Body of pancreas (tissue), 4 donors: ENCODE data around the gene SNRPA1. TPM values are rescaled to one million over a fixed set of nuclear protein-coding genes. Genes with fewer than 3 reads are reported as not detected.

Experiments used
- ATAC-seq: fragments of 150-250 bp; one replicate; pipeline ENCODE4 v1.9.1; 2016
- DNase-seq, 4 donors: peaks; one replicate each; pipeline ENCODE4 v3.0.0-alpha.2; 2019
- H3K27ac ChIP-seq, 4 donors: fragments of 200-600 bp; sonication (generic); 1 replicate in 3 of 4; 2 replicates in 1 of 4; pipeline versions ENCODE4 v1.5.1 to v1.6.1; 2016 to 2019; ENCODE audit warnings: mild to moderate bottlenecking in 1 of 4, mixed read lengths in 1 of 4, moderate library complexity in 1 of 4
- H3K27me3 ChIP-seq, 2 donors: fragments of 200-600 bp; sonication (generic); one replicate each; pipeline ENCODE4 v1.6.0; 2016; ENCODE audit warnings: mild to moderate bottlenecking in 1 of 2
- H3K36me3 ChIP-seq, 2 donors: fragments of 200-600 bp; sonication (generic); replicated peaks in 1 of 2; 2 replicates each; pipeline ENCODE4 v1.5.1; 2016; ENCODE audit warnings: low read depth in 2 of 2; ENCODE audit not compliant: insufficient read depth in 1 of 2
- H3K4me1 ChIP-seq: fragments of 200-600 bp; sonication (generic); one replicate; pipeline ENCODE4 v1.6.0; 2016
- H3K4me3 ChIP-seq, 2 donors: fragments of 200-600 bp; sonication (generic); 1 replicate in 1 of 2; 2 replicates in 1 of 2; pipeline ENCODE4 v1.5.1; 2016 to 2019
- H3K9me3 ChIP-seq, 3 donors: fragments of 200-600 bp; sonication (generic); 1 replicate in 2 of 3; 2 replicates in 1 of 3; pipeline ENCODE4 v1.5.1; 2016
- POLR2A ChIP-seq, 3 donors: fragments of 450-650 bp; IDR thresholded peaks; one replicate each; pipeline ENCODE4 v1.6.1; 2016; ENCODE audit warnings: antibody characterized with exemption in 3 of 3, mild to moderate bottlenecking in 2 of 3
- WGBS, 2 donors: methylation state at CpG; one replicate each; pipeline ENCODE4 v1.1.5; 2017; 5-methylcytosine and 5-hydroxymethylcytosine counted together
- intact Hi-C: fragments of 100-400 bp; cut with DNase I; formaldehyde crosslinking; loops from one replicate; pipeline ENCODE4 v1.15.1; 2023
- total RNA-seq, 2 donors: library from RNA; depleted of rRNA; stranded (reverse); fragments of >200 nt; gene quantifications; one replicate each; pipeline ENCODE4 v1.1.0, GENCODE V29; 2016
- TF ChIP-seq, protein P1 (sequence below), 7 experiments: fragments of 450-650 bp in 4 of 7; fragments of 200-600 bp in 3 of 7; sonication (generic) in 3 of 7; IDR thresholded peaks; one replicate each; pipeline ENCODE4 v1.5.1; 2016 to 2019; ENCODE audit warnings: antibody characterized with exemption in 7 of 7

The SNRPA1 gene
- total RNA-seq, 2 donors from 2014 or later = 26.2 to 29.7 TPM

- Histone ChIP-seq H3K4me3 (no peak overlapping the region), H3K4me1 (no peaks in the 10 kb centered on the region), H3K36me3 (no peaks in the 10 kb centered on the region), H3K9me3 (no peaks in the 10 kb centered on the region), H3K27ac (no peak overlapping the region), H3K27me3 (no peaks in the 10 kb centered on the region)
- intact Hi-C loops = no loop called here
- no peak for ATAC-seq
- WGBS, 2 donors = 84 to 92% methylated on average over 4 to 13 of the region's 13 CpGs
- DNase-seq = no peak
- no peak for TF ChIP-seq POLR2A (IDR thresholded peaks at IDR 0.05)
- TF ChIP-seq, protein P1, sequence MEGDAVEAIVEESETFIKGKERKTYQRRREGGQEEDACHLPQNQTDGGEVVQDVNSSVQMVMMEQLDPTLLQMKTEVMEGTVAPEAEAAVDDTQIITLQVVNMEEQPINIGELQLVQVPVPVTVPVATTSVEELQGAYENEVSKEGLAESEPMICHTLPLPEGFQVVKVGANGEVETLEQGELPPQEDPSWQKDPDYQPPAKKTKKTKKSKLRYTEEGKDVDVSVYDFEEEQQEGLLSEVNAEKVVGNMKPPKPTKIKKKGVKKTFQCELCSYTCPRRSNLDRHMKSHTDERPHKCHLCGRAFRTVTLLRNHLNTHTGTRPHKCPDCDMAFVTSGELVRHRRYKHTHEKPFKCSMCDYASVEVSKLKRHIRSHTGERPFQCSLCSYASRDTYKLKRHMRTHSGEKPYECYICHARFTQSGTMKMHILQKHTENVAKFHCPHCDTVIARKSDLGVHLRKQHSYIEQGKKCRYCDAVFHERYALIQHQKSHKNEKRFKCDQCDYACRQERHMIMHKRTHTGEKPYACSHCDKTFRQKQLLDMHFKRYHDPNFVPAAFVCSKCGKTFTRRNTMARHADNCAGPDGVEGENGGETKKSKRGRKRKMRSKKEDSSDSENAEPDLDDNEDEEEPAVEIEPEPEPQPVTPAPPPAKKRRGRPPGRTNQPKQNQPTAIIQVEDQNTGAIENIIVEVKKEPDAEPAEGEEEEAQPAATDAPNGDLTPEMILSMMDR (IDR thresholded peaks at IDR 0.05) = no peak
Observed at GRCh38 chr15:101324524-101325177, 29.6 kb upstream of the SNRPA1 start.

- ATAC-seq (no peak), DNase-seq (peak in 1 of 4 donors; percentile 4)
- TF ChIP-seq, protein P1 (IDR thresholded peaks at IDR 0.05) = no peak
- TF ChIP-seq POLR2A (IDR thresholded peaks at IDR 0.05) = no peak
- intact Hi-C loops = no loop called here
- Histone ChIP-seq H3K36me3 (no peaks in the 10 kb centered on the region), H3K27me3 (no peaks in the 10 kb centered on the region), H3K27ac (no peak overlapping the region), H3K4me1 (no peaks in the 10 kb centered on the region), H3K4me3 (no peak overlapping the region), H3K9me3 (no peaks in the 10 kb centered on the region)
- 89 to 91% methylated on average over 17 to 21 of the region's 21 CpGs for WGBS, 2 donors
Observed at GRCh38 chr15:101323793-101324523, 28.9 kb upstream of the SNRPA1 start.

GRCh38 chr15:101322854-101323477 lies 27.9 kb upstream of the SNRPA1 start:
- no peak overlapping the region for H3K27ac ChIP-seq
- TF ChIP-seq, protein P1 (IDR thresholded peaks at IDR 0.05) = no peak
- no peak for TF ChIP-seq POLR2A (IDR thresholded peaks at IDR 0.05)
- no peak overlapping the region for H3K4me3 ChIP-seq
- H3K9me3 ChIP-seq = no peaks in the 10 kb centered on the region
- DNase-seq (peak in 1 of 4 donors; percentile 3), ATAC-seq (no peak)
- H3K27me3 ChIP-seq = no peaks in the 10 kb centered on the region
- H3K4me1 ChIP-seq = no peaks in the 10 kb centered on the region
- no peaks in the 10 kb centered on the region for H3K36me3 ChIP-seq
- WGBS, 2 donors = 84% methylated on average over 17 of the region's 17 CpGs
- intact Hi-C loops = no loop called here

DNA sequence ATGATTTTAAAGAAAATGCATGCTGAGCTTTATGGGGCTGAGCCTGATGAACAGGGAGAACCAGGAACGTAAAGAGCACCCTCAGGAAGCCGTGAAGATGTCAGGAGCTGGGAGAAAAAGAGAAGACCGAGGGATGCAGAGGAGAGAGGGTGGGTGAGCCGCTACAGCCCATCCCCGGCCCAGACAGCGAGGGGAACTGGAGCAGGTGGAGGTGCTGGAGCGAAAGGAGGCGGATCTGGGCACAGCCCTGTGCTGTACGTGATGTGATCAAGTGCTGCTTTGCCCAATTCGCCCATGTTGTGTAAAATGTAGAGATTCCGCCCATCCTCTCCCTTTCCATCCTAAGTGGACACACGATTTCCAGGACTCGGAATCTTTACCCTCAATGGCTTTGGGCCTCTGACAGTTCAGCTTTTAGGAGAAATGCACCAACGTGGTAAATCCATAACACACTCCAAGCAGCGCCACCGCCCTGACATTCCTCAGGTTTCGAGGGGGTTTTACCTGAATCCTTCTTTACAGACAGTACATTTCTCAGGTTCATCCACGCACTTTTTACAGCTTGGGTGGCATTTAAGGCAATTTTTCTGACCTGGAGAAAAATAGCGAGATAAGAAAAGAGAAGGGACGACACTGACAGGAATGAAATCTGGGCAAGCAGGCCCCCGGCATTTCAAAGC lies 27.1 kb upstream of the SNRPA1 start:
- no peak overlapping the region for H3K4me3 ChIP-seq
- H3K9me3 ChIP-seq = no peaks in the 10 kb centered on the region
- no peak for TF ChIP-seq POLR2A (IDR thresholded peaks at IDR 0.05)
- TF ChIP-seq, protein P1 (IDR thresholded peaks at IDR 0.05) = no peak
- H3K36me3 ChIP-seq = no peaks in the 10 kb centered on the region
- H3K4me1 ChIP-seq = no peaks in the 10 kb centered on the region
- no peaks in the 10 kb centered on the region for H3K27me3 ChIP-seq
- intact Hi-C loops = no loop called here
- WGBS, 2 donors = 89 to 92% methylated on average over 21 of the region's 21 CpGs
- no peak overlapping the region for H3K27ac ChIP-seq
- DNase-seq (peak in 1 of 4 donors; percentile 6), ATAC-seq (no peak)
